Transverse colon (tissue), 3 donors: ENCODE data around the gene SPG11.

Experiments
- POLR2A ChIP-seq: fragments of 450-650 bp; IDR thresholded peaks from one replicate; pipeline ENCODE4 v1.6.1; 2016; ENCODE audit warnings: antibody characterized with exemption, mild to moderate bottlenecking, moderate library complexity
- TF ChIP-seq, protein P1 (sequence below), 5 experiments: fragments of 200-600 bp in 3 of 5; fragments of 450-650 bp in 2 of 5; sonication (generic) in 3 of 5; IDR thresholded peaks; 1 replicate in 2 of 5; 2 replicates in 3 of 5; pipeline ENCODE4 v1.5.1; 2016 to 2017; ENCODE audit warnings: antibody characterized with exemption in 5 of 5, inconsistent platforms in 3 of 5, mild to moderate bottlenecking in 2 of 5, moderate library complexity in 1 of 5

DNA sequence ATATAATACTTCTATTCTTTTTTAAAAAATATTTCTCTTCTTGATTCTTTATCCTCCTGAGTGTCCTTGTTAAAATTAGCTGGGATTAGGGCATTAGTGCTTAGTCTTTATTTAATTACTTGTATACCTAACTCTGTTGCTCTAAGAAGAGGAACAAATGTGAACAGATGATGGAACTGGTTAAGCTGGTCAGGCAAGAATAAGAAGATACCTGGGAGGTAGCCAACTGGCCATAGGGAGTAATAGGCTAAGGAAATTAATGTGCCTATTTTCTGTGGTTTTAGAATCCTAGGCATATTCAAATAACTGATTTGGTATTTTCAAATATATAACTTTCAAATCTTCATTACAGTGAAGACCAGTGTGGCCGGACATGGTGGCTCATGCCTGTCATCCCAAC lies 72.1 kb downstream of the SPG11 start:
- TF ChIP-seq, protein P1, sequence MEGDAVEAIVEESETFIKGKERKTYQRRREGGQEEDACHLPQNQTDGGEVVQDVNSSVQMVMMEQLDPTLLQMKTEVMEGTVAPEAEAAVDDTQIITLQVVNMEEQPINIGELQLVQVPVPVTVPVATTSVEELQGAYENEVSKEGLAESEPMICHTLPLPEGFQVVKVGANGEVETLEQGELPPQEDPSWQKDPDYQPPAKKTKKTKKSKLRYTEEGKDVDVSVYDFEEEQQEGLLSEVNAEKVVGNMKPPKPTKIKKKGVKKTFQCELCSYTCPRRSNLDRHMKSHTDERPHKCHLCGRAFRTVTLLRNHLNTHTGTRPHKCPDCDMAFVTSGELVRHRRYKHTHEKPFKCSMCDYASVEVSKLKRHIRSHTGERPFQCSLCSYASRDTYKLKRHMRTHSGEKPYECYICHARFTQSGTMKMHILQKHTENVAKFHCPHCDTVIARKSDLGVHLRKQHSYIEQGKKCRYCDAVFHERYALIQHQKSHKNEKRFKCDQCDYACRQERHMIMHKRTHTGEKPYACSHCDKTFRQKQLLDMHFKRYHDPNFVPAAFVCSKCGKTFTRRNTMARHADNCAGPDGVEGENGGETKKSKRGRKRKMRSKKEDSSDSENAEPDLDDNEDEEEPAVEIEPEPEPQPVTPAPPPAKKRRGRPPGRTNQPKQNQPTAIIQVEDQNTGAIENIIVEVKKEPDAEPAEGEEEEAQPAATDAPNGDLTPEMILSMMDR (IDR thresholded peaks at IDR 0.05) = no peak
- TF ChIP-seq POLR2A = no peak
